GM18951 (cell line): ENCODE measurements around the gene LMTK3.

ENCODE experiments used
- POLR2A ChIP-seq: IDR thresholded peaks from 4 replicates; pipeline ENCODE4 v1.6.1; 2011; ENCODE audit warnings: mild to moderate bottlenecking; ENCODE audit not compliant: insufficient read length, insufficient read depth; ENCODE audit errors: extremely low read depth
- in situ Hi-C: fragments of 300-500 bp; cut with MboI; formaldehyde crosslinking; loops from one replicate; pipeline ENCODE4 v1.12.0; 2022; ENCODE audit warnings: low sequenced_read_pairs, mixed read lengths, inconsistent platforms; ENCODE audit not compliant: unreplicated experiment

The LMTK3 gene

DNA sequence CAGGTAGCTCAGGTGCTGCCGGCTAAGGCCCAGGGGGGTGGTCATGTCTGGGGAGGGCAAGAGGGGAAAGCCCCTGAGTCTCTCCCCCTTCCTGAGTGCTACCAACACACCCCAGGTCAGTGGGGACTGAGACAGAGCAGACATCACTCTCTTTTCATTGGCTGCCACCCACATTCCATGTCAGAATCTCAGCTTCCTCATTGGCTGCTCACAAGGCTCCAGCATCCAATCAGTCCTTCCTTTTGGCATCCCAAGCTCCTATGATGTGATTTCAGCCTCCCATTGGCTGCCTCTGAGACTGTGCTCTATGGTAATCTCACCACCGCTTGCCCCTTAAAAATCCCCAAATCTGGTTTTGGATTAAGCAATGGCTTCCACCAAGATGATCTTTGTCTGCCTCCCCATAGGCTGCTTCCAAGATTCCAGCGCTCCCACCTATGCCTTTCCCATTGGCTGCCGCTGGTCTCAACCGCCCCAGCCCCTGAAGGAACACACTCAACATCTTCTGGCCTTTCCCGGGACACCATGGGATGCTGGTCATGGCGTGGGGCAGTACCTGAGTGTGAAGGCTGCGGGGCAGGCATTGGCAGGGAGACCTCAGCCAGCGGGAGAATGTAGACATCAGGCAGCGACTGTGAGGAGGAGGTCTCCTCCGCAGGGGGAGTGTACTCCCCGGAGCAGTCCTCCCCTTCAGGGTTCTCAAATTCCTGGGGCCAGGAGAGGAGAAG, 2.0 kb downstream of the LMTK3 start:
- in situ Hi-C loops = loop anchor here (5.0 kb wide), 1 partner anchor 78 kb away; no protein-coding TSS in a partner anchor
- no peak for TF ChIP-seq POLR2A

DNA sequence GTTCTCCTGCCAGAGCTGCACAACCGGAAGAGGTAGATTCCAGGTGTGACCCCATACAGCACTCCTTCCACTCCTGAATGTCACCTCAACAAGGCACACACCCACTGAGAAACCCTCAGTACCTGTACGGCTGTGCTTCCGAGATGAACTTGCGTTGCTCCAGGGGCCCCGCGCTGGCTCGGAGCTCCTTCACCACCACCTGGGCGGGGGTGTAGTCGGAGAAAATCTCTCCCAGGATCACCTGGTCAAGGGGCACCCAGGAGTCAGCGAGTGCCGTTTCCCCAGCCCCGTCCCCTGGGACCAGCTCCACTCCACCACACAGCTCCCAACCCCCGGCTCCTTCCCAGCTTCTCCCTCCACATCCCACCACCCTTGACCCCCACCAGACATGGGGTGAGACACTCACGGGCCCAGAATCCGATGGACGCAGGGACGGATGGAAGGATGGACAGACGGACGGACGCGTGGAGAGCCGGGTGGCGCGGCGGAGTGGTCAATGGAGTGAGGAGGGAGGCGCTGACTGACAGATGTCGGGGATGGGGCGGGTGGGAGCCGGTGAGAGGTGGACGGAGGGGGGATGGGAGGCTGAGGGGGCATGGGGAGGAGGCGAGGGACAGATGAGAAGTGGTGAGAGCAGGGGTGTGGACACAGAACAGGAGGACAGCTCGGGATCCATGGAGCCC, 2.8 kb downstream of the LMTK3 start:
- no peak for TF ChIP-seq POLR2A
- in situ Hi-C loops = loop anchor here (5.0 kb wide), 1 partner anchor 78 kb away; no protein-coding TSS in a partner anchor

DNA sequence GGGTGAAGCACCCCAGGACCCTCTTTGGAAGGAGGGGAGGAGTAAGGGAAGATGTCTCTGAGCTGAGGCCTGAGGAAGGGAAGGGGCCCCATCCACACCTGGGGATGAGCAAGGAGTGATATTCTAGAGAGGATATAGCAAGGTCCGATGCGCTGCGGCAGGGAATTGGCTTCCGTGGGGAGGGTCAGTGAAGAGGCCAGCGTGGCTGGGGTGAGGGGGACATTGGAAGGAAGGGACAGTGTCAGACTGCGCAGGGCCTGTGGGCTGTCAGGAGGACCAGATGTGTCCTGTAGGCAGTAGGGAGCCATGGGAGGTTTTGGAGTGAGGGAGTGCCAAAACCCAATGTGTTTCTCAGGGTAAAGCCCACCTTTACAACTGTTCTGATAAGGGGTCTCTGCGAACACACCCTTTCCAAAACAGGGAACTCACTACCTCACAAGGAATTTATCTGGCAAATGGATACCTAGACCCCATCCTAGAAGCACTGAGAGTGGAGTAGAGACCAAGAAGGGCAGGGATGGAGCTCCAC, 3.7 kb downstream of the LMTK3 start:
- no peak for TF ChIP-seq POLR2A
- in situ Hi-C loops = loop anchor here (5.0 kb wide), 1 partner anchor 79 kb away; no protein-coding TSS in a partner anchor

DNA sequence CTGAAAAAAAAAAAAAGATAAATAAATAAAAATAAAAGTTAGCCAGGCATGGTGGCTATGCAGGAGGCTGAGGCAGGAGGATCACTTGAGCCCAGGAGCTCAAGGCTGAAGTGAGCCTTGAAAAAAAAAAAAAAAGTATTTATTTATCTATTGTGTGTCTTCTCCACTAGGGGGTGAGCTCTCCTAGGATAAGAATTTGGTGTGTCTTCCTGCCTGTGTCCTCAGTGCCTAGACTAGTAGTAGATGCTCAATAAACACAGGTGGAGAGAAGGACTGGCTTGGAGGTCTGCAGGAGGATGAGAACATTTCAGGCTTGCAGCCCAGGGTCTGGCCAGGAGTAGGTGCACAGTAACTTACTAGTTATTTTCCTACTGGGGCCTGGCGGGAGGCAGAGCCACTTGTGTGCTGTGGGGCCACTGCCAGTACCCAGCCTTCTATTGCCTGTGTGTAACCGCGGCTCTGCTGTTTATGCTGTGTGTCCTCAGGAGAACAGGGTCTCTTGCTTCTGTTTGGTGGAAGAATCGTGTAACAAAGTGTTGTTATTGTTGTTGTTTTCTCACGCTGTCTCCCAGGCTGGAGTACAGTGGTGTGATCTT, 5.4 kb downstream of the LMTK3 start:
- in situ Hi-C loops = loop anchor here (5.0 kb wide), 1 partner anchor 81 kb away; no protein-coding TSS in a partner anchor
- TF ChIP-seq POLR2A = no peak

DNA sequence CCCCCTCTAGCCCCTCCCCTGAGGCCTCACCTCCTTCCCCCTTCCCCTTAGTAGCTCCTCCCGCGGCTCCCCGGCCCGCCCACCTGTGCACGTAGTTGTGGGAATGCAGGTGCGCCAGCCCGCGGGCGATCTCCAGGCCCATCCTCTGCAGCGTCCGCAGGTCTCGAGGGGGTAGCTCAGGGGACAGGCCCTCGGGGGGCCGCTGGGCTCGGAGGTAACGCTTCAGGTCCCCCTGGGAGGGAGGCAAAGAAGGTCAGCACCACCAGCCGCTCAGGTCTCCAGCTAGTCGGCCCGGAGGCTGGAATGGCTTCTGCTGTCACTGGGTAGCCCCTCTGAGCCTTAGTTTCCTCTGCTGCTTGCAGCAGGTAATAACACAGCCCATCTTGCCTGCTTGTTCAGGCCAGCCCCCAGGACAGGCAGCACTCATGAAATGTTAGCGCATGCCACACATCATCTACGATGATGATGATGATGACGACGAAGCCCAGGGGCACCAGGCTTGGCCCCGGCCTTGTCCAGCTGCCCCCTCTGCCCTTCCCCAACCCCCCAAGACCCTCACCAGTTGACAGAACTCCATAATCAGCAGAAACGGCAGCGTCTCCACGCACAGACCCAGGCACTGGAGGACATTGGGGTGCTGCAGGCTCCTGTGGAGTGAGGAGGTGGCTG, 9.2 kb downstream of the LMTK3 start:
- in situ Hi-C loops = no loop called here

DNA sequence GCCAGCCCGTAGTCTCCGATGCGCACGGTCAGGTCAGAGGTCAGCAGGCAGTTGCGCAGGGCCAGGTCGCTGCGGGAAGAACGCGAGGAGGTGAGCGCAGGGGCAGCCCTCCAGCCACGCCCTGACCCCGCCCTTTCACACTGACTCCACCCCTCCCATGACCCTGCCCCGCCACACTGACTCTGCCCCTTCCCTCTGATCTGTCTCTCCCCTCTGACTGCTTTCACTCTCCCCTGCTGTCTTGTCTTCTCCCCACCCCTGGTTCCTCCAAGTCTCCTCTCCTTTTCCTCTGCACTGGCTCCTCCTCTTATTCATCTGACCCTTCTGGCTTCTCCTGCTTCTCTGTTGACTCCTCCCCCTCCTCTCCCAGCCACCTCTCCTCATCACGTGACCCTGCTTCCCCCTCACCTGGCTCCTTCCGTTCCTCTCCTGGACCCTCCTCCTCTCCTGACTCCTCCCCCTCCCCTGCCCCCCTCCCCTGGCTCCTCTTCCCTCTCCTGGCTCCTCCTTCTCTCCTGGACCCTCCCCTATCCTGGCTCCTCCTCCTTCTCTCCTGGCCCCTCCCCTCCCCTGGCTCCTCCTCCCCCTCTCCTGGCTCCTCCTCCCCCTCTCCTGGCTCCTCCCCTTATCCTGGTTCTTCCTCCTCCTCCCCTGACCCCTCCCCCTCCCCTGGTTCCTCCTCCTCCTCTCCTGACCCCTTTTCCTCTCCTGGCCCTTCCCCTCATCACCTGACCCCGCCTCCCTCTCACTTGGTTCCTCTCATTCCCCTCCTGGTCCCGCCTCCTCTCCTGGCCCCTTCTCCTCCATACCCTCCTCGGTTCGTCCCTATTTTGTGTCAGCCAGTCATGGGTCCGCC, 9.9 kb downstream of the LMTK3 start:
- TF ChIP-seq POLR2A = no peak
- in situ Hi-C loops = no loop called here

More for the DNA sequence above, 9.2 kb downstream of the LMTK3 start:
- TF ChIP-seq POLR2A = no peak

DNA sequence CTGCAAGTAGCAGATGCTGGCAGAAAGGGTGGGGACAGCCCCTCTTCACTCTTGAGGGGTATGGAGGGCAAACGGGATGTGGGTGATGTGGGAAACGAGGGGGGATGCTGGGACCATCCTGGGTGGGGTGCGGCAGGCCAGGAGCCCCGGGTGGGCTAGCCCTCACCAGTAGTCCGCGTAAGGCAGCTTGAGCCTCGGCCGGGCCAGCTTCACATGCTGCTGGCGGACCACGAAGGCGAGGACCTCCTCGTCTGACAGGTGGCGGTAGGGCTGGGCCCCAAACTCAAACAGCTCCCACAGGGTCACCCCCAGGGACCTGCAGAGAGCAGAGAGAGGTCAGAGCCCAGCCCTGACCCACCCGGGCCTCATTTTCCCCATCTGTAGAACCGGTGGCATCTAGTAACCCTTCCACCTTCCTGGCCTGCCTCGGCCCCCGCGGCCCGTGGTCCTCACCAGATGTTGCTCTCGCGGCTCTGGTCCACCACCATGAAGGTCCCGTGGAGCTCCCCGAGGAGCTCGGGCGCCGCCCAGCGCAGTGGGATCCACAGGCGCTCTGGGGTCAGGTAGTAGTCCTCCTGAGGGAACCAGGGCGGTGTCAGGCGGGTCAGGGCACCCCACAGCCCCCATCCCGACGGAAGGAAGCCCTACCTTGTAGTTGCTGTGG, 10.7 kb downstream of the LMTK3 start:
- in situ Hi-C loops = no loop called here
- no peak for TF ChIP-seq POLR2A

DNA sequence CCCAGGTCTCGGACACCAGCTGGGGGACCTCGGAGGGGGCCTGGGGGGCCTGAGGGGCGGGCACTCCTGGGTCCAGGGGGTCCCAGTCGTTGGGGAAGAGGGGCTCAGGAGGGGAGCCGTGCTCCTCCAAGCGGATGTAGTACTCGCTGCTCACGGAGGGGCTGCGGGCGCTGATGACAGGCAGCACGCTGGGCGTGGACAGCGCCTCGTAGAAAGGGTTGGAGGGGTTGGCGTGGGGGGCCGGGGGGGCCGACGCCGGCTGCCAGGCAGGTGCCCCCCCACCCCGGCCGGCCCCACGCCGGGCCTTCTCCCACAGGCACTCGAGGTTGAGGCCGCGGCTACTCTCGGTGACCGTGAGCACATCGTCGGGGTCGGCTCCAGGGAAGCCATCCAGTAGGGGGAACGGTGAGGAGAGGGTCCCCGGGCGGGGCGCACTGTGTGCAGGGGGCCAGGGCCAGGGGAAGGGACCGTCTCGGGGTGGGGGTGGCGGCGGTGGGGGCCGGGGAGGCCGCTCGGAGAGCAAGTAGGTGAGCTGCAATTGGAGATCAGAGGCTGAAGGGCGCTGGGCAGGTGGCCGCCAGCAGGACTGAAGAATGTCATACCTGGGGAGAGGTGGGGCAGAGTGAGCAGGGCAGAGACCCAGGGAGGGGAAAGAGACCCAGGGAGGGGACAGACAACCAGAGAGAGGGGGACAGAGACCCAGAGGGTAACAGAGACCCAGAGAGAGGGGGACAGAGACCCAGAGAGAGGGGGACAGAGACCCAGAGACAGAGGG, 12.1 kb downstream of the LMTK3 start:
- in situ Hi-C loops = no loop called here

DNA sequence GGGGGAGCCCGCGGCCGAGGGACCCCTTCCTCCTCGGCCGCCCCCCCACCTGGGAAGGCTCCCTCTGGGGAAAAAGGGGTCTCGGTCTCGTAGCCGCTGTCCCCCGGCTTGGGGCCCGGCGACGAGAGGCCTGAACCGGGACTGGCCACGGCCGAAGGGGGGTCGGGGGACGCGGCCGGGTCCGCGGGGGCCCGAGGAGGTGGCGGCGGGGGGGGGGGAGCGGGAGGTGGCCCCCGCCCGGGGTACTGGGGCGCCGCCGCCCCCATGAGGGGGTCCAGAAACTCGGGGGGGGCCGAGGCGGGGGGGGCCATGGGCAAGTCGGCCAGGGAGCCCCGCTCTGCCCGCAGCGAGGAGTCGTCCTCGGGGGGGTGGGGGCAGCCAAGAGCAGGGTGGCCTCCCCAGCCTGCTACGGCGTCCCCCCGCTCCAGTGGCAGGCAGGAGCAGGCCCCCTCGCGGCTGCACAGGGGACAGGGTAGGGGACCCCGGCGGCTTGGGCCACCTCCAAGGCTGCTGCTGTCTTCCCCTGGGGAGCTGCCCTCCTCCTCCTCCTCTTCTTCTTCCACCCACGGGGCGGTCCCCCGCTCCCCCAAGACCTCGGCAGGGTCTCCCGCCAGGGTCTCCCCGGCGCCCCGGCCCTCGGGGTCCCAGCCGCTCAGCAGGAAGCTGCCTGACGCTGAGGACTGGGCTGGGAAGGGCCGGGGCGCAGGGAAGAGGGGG, 12.9 kb downstream of the LMTK3 start:
- in situ Hi-C loops = no loop called here
- no peak for TF ChIP-seq POLR2A

More for the DNA sequence above, 12.1 kb downstream of the LMTK3 start:
- TF ChIP-seq POLR2A = no peak
